UCSD-AML1 (cell line): ENCODE results near the gene SFT2D1.
A peak's percentile ranks its signal among the peaks of the same experiment; 100 is the strongest.

Experiments
- DNase-seq: peaks from one replicate; lab custom pipeline; 2025; ENCODE audit not compliant: unreplicated experiment; lab: John Stamatoyannopoulos, UW

SFT2D1 gene

GRCh38 chr6:166335378-166336302 lies 6.7 kb downstream of the SFT2D1 start:
- no peak for DNase-seq

- no peak for DNase-seq
Observed at GRCh38 chr6:166334878-166335277, 7.5 kb downstream of the SFT2D1 start.

GRCh38 chr6:166333172-166333995 lies 9.0 kb downstream of the SFT2D1 start:
- DNase-seq: peak; percentile 53

- DNase-seq: no peak
Observed at GRCh38 chr6:166331503-166332415, 10.6 kb downstream of the SFT2D1 start.

GRCh38 chr6:166330612-166331011 lies 11.7 kb downstream of the SFT2D1 start:
- no peak for DNase-seq

- no peak for DNase-seq
Observed at GRCh38 chr6:166325383-166326042, 16.8 kb downstream of the SFT2D1 start.

GRCh38 chr6:166323395-166323794 lies 18.9 kb downstream of the SFT2D1 start:
- no peak for DNase-seq

GRCh38 chr6:166318649-166319600 lies 23.4 kb downstream of the SFT2D1 start:
- no peak for DNase-seq

GRCh38 chr6:166318227-166318626 lies 24.1 kb downstream of the SFT2D1 start:
- DNase-seq: no peak

- no peak for DNase-seq
Observed at GRCh38 chr6:166317261-166318212, 24.8 kb downstream of the SFT2D1 start.

- DNase-seq: no peak
Observed at GRCh38 chr6:166315436-166315835, 26.9 kb downstream of the SFT2D1 start.

- no peak for DNase-seq
Observed at GRCh38 chr6:166314454-166314853, 27.9 kb downstream of the SFT2D1 start.

GRCh38 chr6:166313255-166314070 lies 28.9 kb downstream of the SFT2D1 start:
- peak; percentile 52 for DNase-seq

GRCh38 chr6:166312832-166313231 lies 29.5 kb downstream of the SFT2D1 start:
- no peak for DNase-seq

GRCh38 chr6:166310634-166311033 lies 31.7 kb downstream of the SFT2D1 start:
- DNase-seq: no peak

GRCh38 chr6:166309977-166310376 lies 32.4 kb downstream of the SFT2D1 start:
- no peak for DNase-seq
